Neuronal stem cell (in vitro differentiated cells): ENCODE results near the gene LRCH3.

Experiments
- DNase-seq: peaks from one replicate; pipeline ENCODE4 v3.0.0-alpha.2; 2013; ENCODE audit warnings: low spot score
- H2AFZ ChIP-seq: one replicate; pipeline ENCODE4 v1.6.1; 2013; ENCODE audit warnings: mild to moderate bottlenecking, low read length, inconsistent platforms
- H2AK5ac ChIP-seq: 2 replicates; pipeline ENCODE4 v1.6.1; 2013; ENCODE audit warnings: low read depth, mild to moderate bottlenecking, inconsistent platforms, low read length, moderate library complexity, mixed read lengths
- H2BK120ac ChIP-seq: 2 replicates; pipeline ENCODE4 v1.6.1; 2013; ENCODE audit warnings: low read depth, mild to moderate bottlenecking, inconsistent platforms, low read length, moderate library complexity, mixed read lengths
- H2BK12ac ChIP-seq: one replicate; pipeline ENCODE4 v1.6.1; 2013; ENCODE audit warnings: low read length, inconsistent platforms
- H2BK15ac ChIP-seq: 2 replicates; pipeline ENCODE4 v1.6.1; 2013; ENCODE audit warnings: mild to moderate bottlenecking, low read length, inconsistent platforms, mixed read lengths
- H2BK5ac ChIP-seq: one replicate; pipeline ENCODE4 v1.6.1; 2013; ENCODE audit warnings: inconsistent platforms, mild to moderate bottlenecking, low read length, moderate library complexity
- H3K14ac ChIP-seq: one replicate; pipeline ENCODE4 v1.6.1; 2013; ENCODE audit warnings: low read length, inconsistent platforms
- H3K18ac ChIP-seq: 2 replicates; pipeline ENCODE4 v1.6.1; 2013; ENCODE audit warnings: low read length, inconsistent platforms
- H3K23ac ChIP-seq: 2 replicates; pipeline ENCODE4 v1.6.1; 2013; ENCODE audit warnings: low read depth, mild to moderate bottlenecking, mixed read lengths, low read length, inconsistent platforms; ENCODE audit not compliant: poor library complexity
- H3K27ac ChIP-seq: replicated peaks from 3 replicates; pipeline ENCODE4 v1.5.1; 2013; ENCODE audit warnings: low read length, inconsistent platforms
- H3K27me3 ChIP-seq, 3 experiments: 2 replicates each; pipeline ENCODE4 v1.6.1; 2013; ENCODE audit warnings: low read length in 3 of 3, mild to moderate bottlenecking in 2 of 3, inconsistent platforms in 1 of 3, low read depth in 1 of 3, mixed read lengths in 1 of 3, moderate library complexity in 1 of 3; ENCODE audit not compliant: control insufficient read depth in 3 of 3, insufficient read depth in 3 of 3
- H3K36me3 ChIP-seq, 2 donors: replicated peaks in 1 of 2; 2 replicates each; pipeline ENCODE4 v1.6.1; 2013; ENCODE audit warnings: low read length in 2 of 2; ENCODE audit not compliant: control insufficient read depth in 2 of 2, insufficient read depth in 2 of 2
- H3K4ac ChIP-seq: 2 replicates; pipeline ENCODE4 v1.6.1; 2013; ENCODE audit warnings: inconsistent platforms, mild to moderate bottlenecking, low read length, moderate library complexity
- H3K4me1 ChIP-seq, 2 donors: 1 replicate in 1 of 2; 2 replicates in 1 of 2; pipeline ENCODE4 v1.6.1; 2013; ENCODE audit warnings: low read length in 2 of 2, low read depth in 1 of 2; ENCODE audit not compliant: control insufficient read depth in 2 of 2, insufficient read depth in 1 of 2
- H3K4me2 ChIP-seq: one replicate; pipeline ENCODE4 v1.6.1; 2013; ENCODE audit warnings: mild to moderate bottlenecking, low read length, inconsistent platforms; ENCODE audit not compliant: insufficient read depth, poor library complexity, severe bottlenecking
- H3K4me3 ChIP-seq, 2 donors: 2 replicates each; pipeline ENCODE4 v1.5.1; 2013; ENCODE audit warnings: low read length in 2 of 2, mild to moderate bottlenecking in 2 of 2, inconsistent platforms in 1 of 2, moderate library complexity in 1 of 2
- H3K79me1 ChIP-seq: one replicate; pipeline ENCODE4 v1.6.1; 2013; ENCODE audit warnings: low read depth, mild to moderate bottlenecking, inconsistent platforms, low read length, moderate library complexity
- H3K9ac ChIP-seq: one replicate; pipeline ENCODE4 v1.6.1; 2013; ENCODE audit warnings: mild to moderate bottlenecking, low read depth, low read length, inconsistent platforms; ENCODE audit not compliant: poor library complexity
- H3K9me3 ChIP-seq, 2 donors: replicated peaks in 1 of 2; 2 replicates each; pipeline versions ENCODE3 to v1.6.1; 2013; ENCODE audit warnings: low read length in 2 of 2, mild to moderate bottlenecking in 2 of 2, inconsistent platforms in 1 of 2, low read depth in 1 of 2, mixed read lengths in 1 of 2, moderate library complexity in 1 of 2; ENCODE audit not compliant: control insufficient read depth in 2 of 2, insufficient read depth in 1 of 2
- H4K8ac ChIP-seq: one replicate; pipeline ENCODE4 v1.6.1; 2013; ENCODE audit warnings: low read depth, mild to moderate bottlenecking, inconsistent platforms, low read length, moderate library complexity
- H4K91ac ChIP-seq: one replicate; pipeline ENCODE4 v1.6.1; 2013; ENCODE audit warnings: low read length, low read depth, mild to moderate bottlenecking, inconsistent platforms; ENCODE audit not compliant: poor library complexity
- WGBS, 2 donors: extraction: QIAGEN DNeasy Blood & Tissue Kit; methylation state at CpG; one replicate each; pipeline ENCODE4 v1.1.7; 2013; ENCODE audit warnings: missing lambda C conversion rate in 2 of 2, mixed read lengths in 1 of 2; ENCODE audit not compliant: insufficient read length in 2 of 2, insufficient replicate concordance in 1 of 2; ENCODE audit errors: extremely low coverage in 2 of 2; 5-methylcytosine and 5-hydroxymethylcytosine counted together

LRCH3 gene

DNA sequence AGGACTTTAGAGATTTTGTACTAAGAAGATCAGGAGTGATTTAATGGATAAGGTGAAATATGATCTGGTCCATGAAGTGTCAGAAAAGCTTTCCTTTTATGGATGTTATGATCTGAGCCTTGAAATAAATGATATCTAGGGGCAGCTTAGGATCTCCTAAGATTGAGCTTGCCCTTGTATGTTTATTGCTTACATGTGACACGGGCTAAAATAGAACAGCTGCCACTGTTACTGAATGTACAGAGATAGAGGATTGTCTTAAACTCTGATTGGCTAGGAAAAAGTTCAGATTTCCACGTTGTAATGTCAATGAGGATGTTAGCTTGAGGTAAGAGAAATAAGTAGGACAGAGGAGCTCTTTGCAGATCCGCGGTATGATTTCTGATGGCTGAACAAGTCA, 32.5 kb upstream of the LRCH3 start:
- H2BK15ac ChIP-seq, result no peak overlapping the region
- H3K4me2 ChIP-seq, result no peak overlapping the region
- no peak overlapping the region for H3K18ac ChIP-seq
- peaks cover 2% of the 10 kb centered on the region for H3K79me1 ChIP-seq
- H4K8ac ChIP-seq, result no peak overlapping the region
- H3K4me3 ChIP-seq, result no peak overlapping the region
- no peak overlapping the region for H3K27ac ChIP-seq
- H3K27me3 ChIP-seq, result no peaks in the 10 kb centered on the region
- H3K4me1 ChIP-seq, result no peaks in the 10 kb centered on the region
- no peak overlapping the region for H3K4ac ChIP-seq
- H3K9ac ChIP-seq, result no peak overlapping the region
- H2BK12ac ChIP-seq, result no peak overlapping the region
- H3K14ac ChIP-seq, result no peak overlapping the region
- DNase-seq, result no peak
- no peak overlapping the region for H2BK120ac ChIP-seq
- peaks cover 0 to 70% of the 10 kb centered on the region in 2 donors for H3K36me3 ChIP-seq
- no peak overlapping the region for H2AK5ac ChIP-seq
- no peak overlapping the region for H2BK5ac ChIP-seq
- no peak overlapping the region for H4K91ac ChIP-seq
- no CpG with 5 or more reads among the region's 4 CpGs for WGBS, 2 donors
- H3K23ac ChIP-seq, result no peak overlapping the region
- peaks cover 0 to 14% of the 10 kb centered on the region in 2 donors for H3K9me3 ChIP-seq
- H2AFZ ChIP-seq, result no peak overlapping the region

DNA sequence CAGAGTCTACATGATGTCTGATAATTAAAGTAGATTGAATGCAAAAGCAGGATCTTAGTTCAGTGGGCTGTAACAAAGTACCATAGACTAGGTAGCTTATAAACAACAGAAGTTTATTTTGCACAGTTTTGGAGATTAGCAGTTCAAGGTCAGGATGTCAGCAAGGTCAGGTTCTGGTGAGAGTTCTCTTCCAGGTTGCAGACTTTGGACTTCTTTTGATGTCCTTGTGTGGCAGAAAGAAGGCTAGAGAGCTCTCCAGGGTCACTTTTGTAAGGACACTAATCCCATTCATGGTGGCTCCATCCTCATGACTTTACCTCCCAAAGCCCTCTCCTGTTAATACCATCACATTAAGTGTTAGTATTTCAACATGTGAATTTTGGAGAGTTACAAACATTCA, 29.3 kb upstream of the LRCH3 start:
- Histone ChIP-seq H4K91ac (no peak overlapping the region), H3K9ac (no peak overlapping the region), H2AK5ac (no peak overlapping the region), H2BK120ac (no peak overlapping the region), H3K9me3 (peaks cover 0 to 14% of the 10 kb centered on the region in 2 donors), H2AFZ (no peak overlapping the region), H3K79me1 (no peaks in the 10 kb centered on the region), H2BK5ac (no peak overlapping the region), H3K4me1 (no peaks in the 10 kb centered on the region), H2BK12ac (no peak overlapping the region), H3K36me3 (peaks cover 2 to 86% of the 10 kb centered on the region in 2 donors), H3K4me2 (no peak overlapping the region), H4K8ac (no peak overlapping the region), H3K27ac (no peak overlapping the region), H3K27me3 (no peaks in the 10 kb centered on the region), H3K23ac (no peak overlapping the region), H2BK15ac (no peak overlapping the region), H3K4ac (no peak overlapping the region), H3K18ac (no peak overlapping the region), H3K14ac (no peak overlapping the region), H3K4me3 (no peak overlapping the region)
- no peak for DNase-seq

DNA sequence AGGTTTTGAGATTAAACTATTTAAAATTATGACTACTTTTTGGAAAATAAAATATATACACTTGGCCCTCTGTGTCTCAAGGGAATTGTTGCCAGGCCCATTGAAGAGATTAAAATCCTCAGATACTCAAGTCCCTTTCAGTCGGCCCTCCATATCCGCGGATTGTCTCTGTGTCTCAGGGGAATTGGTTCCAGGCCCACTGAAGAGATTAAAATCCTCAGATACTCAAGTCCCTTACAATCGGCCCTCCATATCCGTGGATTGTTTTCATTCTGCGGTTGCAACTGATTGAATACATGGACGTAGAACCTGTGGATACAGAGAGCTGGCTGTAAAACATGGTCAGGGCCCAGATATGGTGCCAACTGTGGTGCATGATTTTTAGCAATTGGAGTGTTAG, 15.7 kb upstream of the LRCH3 start:
- no peak overlapping the region for H3K4me2 ChIP-seq

DNA sequence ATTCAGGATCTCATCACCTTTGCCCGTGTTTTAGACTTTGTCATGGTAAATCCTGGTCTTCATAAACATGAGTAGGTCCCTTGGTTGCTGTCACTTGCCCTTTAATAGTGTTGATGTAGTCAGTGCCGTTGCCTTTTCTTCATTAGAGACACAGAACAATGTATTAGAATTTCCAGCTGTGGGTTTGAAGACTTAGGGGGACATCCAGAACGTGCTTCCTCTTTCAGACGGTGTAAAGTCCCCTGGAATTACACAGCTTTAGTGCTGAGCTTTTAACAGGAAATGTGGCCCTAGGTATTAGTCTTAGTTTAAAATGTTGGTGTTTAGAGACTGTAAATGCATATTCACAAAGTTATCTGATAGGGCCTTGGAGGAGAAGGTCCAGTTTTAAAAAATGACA, 8.8 kb upstream of the LRCH3 start:
- Histone ChIP-seq H3K23ac (no peak overlapping the region), H2BK12ac (no peak overlapping the region), H2BK5ac (no peak overlapping the region), H3K36me3 (peaks cover 12 to 83% of the 10 kb centered on the region in 2 donors), H3K27ac (no peak overlapping the region), H2AFZ (no peak overlapping the region), H3K4me1 (no peaks in the 10 kb centered on the region), H3K18ac (no peak overlapping the region), H2AK5ac (no peak overlapping the region), H3K27me3 (no peaks in the 10 kb centered on the region), H3K9ac (no peak overlapping the region), H3K4ac (no peak overlapping the region), H3K79me1 (peaks cover 6% of the 10 kb centered on the region), H3K4me2 (no peak overlapping the region), H2BK120ac (no peak overlapping the region), H3K4me3 (no peak overlapping the region), H4K91ac (no peak overlapping the region), H3K9me3 (peaks cover 6 to 11% of the 10 kb centered on the region in 2 donors), H4K8ac (no peak overlapping the region), H3K14ac (no peak overlapping the region), H2BK15ac (no peak overlapping the region)
- WGBS, 2 donors, result no CpG with 5 or more reads among the region's 4 CpGs
- DNase-seq, result no peak

More for the DNA sequence above, 15.7 kb upstream of the LRCH3 start:
- Histone ChIP-seq H2BK120ac (no peak overlapping the region), H3K4me3 (no peak overlapping the region), H3K79me1 (peaks cover 6% of the 10 kb centered on the region), H2BK5ac (no peak overlapping the region), H4K91ac (no peak overlapping the region), H3K14ac (no peak overlapping the region), H3K9me3 (peaks cover 6 to 14% of the 10 kb centered on the region in 2 donors), H2BK15ac (no peak overlapping the region), H2AK5ac (no peak overlapping the region), H3K4ac (no peak overlapping the region), H4K8ac (no peak overlapping the region), H3K4me1 (no peaks in the 10 kb centered on the region), H2BK12ac (no peak overlapping the region), H3K27ac (no peak overlapping the region), H3K23ac (no peak overlapping the region), H3K27me3 (no peaks in the 10 kb centered on the region), H3K36me3 (peaks cover 25 to 97% of the 10 kb centered on the region in 2 donors), H3K18ac (no peak overlapping the region), H2AFZ (no peak overlapping the region), H3K9ac (no peak overlapping the region)
- DNase-seq, result no peak
- WGBS, 2 donors, result no CpG with 5 or more reads among the region's 7 CpGs
